ENCODE measurements around the gene KIAA1958. TPM values are rescaled to one million over a fixed set of nuclear protein-coding genes. Genes with fewer than 3 reads are reported as not detected.

Gene KIAA1958
- total and polyA plus RNA-seq, 2 of the 8 experiments (the other 6 are each of a cell fraction or from before 2014, with no cell fraction given): 11.4 to 43.8 TPM

GRCh38 chr9:112446526-112446925 is 40.1 kb upstream of the KIAA1958 start (continued):
- TF ChIP-seq CHD7 (IDR thresholded peaks at IDR 0.05; ENCODE audit: insufficient replicate concordance, low read length) (no peak), CHD2 (IDR thresholded peaks at IDR 0.05; ENCODE audit: low read length) (no peak), SIN3A (conservative IDR thresholded peaks at IDR 0.05 in 1 of 2, IDR thresholded peaks at IDR 0.05 in 1 of 2; ENCODE audit: low read depth in 1 of 2, low read length in 2 of 2) (no peak), SIRT6 (IDR thresholded peaks at IDR 0.05; ENCODE audit: low read length) (no peak)

All from H1 (cell line).